Fibroblast of peridontal ligament (primary cell): ENCODE data around the gene TRPM5.

Source experiments
- DNase-seq: peaks from one replicate; pipeline ENCODE4 v3.0.0-alpha.2; 2010; ENCODE audit errors: extremely low read depth

The TRPM5 gene

GRCh38 chr11:2437516-2437915 lies 6.8 kb downstream of the TRPM5 start:
- DNase-seq: no peak

- DNase-seq: no peak
Observed at GRCh38 chr11:2436521-2437031, 7.7 kb downstream of the TRPM5 start.

- no peak for DNase-seq
Observed at GRCh38 chr11:2436013-2436520, 8.2 kb downstream of the TRPM5 start.

- DNase-seq: no peak
Observed at GRCh38 chr11:2435288-2436012, 8.9 kb downstream of the TRPM5 start.

- no peak for DNase-seq
Observed at GRCh38 chr11:2434506-2435255, 9.6 kb downstream of the TRPM5 start.

GRCh38 chr11:2434008-2434407 lies 10.3 kb downstream of the TRPM5 start:
- no peak for DNase-seq

- no peak for DNase-seq
Observed at GRCh38 chr11:2433106-2433925, 11.0 kb downstream of the TRPM5 start.

GRCh38 chr11:2432628-2433071 lies 11.7 kb downstream of the TRPM5 start:
- DNase-seq: no peak

- DNase-seq: no peak
Observed at GRCh38 chr11:2432171-2432621, 12.1 kb downstream of the TRPM5 start.

- no peak for DNase-seq
Observed at GRCh38 chr11:2431395-2431794, 12.9 kb downstream of the TRPM5 start.

- DNase-seq: peak; percentile 9
Observed at GRCh38 chr11:2428322-2428795, 16.0 kb downstream of the TRPM5 start.

- no peak for DNase-seq
Observed at GRCh38 chr11:2427721-2428321, 16.5 kb downstream of the TRPM5 start.

- DNase-seq: no peak
Observed at GRCh38 chr11:2426826-2427521, 17.3 kb downstream of the TRPM5 start.

GRCh38 chr11:2426221-2426620 lies 18.1 kb downstream of the TRPM5 start:
- DNase-seq: no peak

- no peak for DNase-seq
Observed at GRCh38 chr11:2425506-2425905, 18.8 kb downstream of the TRPM5 start.

- DNase-seq: no peak
Observed at GRCh38 chr11:2424811-2425495, 19.4 kb downstream of the TRPM5 start.

GRCh38 chr11:2423157-2424025 lies 20.9 kb downstream of the TRPM5 start:
- no peak for DNase-seq

- DNase-seq: no peak
Observed at GRCh38 chr11:2422461-2423156, 21.7 kb downstream of the TRPM5 start.
